HT-29 (cell line): ENCODE measurements around the gene LYL1. TPM values are rescaled to one million over a fixed set of nuclear protein-coding genes. Genes with fewer than 3 reads are reported as not detected.
A peak's percentile ranks its signal among the peaks of the same experiment; 100 is the strongest.

Experiments used
- DNase-seq: peaks from one replicate; pipeline ENCODE4 v3.0.0-alpha.2; 2015; ENCODE audit warnings: low spot score
- total RNA-seq: library from RNA; depleted of rRNA; stranded (reverse); fragments of >200 nt; shearing (Covaris generic); gene quantifications from 2 replicates; pipeline ENCODE4 v1.2.3, GENCODE V29; 2014

LYL1 gene
- total RNA-seq, 1 experiment from 2014 or later, result 2.5 TPM

- no peak for DNase-seq
These were observed 29.4 kb downstream of the LYL1 start for GRCh38 chr19:13073263-13073662.

DNA sequence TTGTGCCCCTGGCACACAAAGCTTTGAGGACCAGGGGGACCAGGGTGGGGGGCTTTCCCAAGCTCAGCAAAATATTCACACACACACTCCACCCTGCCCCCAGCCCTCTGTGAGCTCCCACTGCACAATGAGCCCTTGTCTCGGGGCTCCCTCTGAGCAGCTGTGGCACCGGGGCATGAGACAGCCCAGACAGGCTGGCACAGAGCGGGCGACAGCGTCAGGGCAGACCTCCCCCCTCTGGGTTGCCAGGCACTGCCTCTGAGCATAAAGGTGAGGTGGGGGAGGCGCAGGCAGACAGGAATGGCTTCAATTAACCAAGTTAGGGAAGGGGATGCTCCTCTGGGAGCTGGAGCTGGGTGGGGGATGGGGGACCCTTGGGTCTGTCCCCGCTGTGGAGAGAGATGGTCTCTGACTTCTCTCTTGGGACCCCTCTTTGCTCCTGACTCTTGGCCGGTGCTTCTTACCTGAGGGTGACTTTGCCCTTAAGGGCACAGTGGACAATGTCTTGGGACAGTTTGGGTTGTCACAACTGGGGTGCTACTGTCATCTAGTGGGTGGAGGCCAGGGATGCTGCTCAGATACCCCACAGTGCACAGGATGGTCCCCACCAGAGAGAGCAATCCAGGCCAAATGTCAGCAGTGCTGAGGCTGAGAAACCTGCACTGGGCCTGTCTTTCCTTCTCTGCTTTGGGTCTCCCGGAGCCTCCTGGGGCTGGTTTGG lies 30.3 kb downstream of the LYL1 start:
- DNase-seq, result no peak

- DNase-seq, result no peak
These were observed 31.0 kb downstream of the LYL1 start for GRCh38 chr19:13071444-13072187.

DNA sequence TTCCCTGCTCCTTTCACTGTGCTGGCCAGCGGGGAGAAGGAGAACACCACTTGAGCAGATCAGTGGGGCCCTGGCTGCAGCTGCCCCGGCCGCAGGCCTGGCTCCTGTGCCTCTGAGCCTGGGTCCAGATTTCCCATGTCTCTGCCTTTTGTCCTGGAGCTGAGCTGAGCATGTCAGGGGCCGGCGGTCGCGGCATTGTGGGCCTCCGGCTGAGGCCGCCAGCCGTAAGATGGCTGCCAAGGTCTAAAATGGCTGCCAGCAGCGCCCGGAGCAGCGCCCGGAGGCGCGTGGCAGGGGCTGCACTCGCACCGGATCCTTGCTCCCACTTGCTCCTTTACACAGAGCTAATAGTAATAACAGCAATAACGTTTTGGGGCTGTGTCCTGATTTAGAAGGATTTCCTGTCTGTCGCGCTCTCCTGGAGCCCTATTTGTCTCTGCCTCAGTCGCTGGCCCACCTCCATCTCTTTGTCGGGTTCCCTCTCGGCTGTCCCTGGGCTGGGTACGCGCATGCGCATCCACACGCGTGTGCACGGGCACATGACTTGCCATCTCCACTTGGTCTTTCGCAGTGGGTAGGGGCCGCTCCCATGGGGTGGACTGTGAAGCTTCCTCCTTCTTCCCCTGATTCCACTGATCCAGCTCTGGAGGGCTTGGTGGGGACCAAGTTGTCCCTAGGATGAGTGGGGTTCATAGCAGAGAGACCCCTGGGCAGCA lies 32.1 kb downstream of the LYL1 start:
- DNase-seq, result no peak

GRCh38 chr19:13069415-13070359 lies 33.0 kb downstream of the LYL1 start:
- no peak for DNase-seq

DNA sequence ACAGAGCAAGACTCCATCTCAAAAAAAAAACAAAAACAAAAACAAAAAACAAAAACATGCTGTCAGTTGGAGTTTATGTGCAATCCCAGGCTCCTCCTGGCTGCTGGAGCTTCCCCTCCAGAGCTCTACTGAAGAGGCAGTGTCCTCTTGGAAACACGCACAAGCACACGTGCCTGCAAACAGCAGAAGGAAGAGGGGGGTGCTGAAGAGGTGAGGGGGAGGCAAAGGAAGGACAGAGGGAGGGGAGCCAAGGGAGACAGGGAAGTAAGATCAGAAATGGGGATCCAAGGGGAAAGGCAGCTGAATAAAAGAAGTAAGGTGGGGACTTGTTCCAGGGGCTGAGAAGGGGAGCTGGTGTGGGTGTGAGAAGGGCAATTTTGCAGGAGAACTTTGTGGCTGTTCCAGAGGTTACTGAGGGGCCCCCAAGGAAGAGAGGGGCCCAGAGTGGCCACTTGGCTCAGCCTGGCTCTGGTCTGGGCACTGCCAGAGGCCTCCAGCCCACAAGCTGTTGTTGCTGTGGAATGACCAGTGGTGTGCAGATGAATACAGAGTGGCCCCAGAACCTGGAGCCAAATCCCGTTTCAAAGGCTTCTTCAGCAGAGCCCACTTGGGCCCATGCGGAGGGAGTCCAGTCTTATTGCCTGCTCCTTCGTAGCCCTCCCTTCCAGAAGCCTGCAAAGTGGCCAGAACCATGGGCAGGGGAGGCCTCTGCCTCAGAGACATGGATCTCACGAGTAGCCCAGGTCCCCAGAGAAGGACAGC lies 34.4 kb downstream of the LYL1 start:
- no peak for DNase-seq

DNA sequence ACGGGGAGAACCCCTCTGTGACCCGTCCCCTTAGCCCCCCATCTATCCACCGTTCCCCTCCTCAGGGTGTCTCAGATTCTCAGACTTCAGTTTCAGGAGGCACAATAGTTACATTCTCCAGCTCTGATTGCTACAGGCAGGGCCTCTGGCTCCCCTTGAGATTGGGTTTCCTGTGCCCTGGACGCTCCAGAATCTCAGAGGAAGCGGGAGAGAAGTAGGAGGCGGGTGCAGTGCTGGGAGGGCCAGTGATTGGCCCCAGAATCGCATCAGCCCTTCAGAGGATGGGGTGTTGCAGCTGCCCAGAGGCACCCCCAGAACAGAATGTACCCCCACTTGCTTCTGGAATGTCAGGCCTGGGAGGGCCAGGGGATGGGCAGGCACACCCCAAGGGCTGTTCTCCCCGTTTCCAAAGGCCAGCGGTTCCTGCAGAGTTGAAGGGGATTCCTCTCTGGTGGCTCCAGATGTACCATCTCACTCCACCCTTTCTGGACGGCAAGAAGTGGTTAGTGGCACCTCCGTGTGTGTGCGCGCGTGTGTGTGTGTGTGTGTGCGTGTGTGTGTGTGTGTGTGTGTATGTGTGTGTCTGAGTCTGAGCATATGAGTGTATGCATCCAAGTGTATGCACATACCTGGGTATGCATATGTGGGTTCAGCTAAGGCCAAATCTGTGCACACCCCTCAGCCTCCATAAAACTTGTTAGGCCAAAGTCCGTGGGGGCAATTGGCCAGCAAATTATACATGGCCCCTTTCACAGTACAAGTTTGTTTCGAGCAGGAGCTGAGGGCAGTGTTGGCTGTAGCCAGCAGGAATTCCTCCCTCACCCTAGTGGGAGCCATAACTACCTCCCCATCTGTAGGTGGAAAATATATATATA lies 35.5 kb downstream of the LYL1 start:
- DNase-seq, result no peak

GRCh38 chr19:13066226-13066625 lies 36.4 kb downstream of the LYL1 start:
- no peak for DNase-seq

DNA sequence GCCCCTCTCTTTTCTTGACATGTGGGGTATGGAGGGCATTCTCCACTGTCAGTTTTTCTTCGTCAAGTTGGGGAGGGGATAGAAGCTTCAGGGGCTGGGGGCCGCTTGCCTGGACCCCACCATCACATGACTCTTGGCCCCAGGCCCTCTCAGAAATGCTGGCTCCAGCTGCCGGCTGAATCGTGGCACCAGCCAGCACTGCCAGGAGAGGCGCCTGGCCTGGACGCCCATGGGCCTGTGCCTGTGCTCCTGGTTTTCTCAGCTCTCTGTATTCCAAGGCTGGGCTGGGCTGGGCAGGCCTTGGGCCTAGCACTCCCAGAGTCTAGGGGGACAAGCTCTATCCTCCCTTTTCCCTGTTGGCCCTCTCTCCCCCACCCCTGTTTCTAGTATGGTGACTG lies 38.6 kb downstream of the LYL1 start:
- no peak for DNase-seq

DNA sequence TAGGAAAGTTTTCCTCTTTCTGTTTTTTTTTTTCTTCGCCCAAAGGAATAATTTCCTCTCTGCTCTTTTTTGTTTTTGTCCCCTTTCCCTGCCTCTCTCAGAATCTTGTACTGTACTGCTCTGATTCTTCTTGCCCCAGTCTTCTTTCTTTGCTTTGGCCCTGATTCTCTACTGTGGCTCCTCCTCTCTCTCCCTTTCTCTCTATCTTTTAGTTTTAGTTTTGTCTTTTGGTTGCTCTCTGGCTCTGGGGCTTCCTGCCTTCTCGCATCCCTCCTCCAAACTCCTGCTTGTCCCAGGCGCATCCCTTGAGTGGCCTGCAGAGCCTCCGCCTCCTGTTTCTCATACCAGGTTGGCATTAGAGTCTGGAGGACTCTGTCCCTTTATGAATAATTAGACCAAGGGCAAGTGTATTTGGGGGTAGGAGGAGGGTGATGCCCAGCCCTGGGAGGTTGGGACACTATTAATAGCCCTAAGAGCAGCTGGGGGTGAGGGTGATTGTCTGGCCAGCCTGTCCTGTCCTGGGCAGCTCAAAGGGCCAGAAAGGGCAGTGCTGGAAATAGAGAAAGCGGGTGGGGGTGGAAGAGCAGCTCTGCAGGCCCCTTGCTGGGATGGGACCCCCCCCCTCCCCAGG lies 39.1 kb downstream of the LYL1 start:
- no peak for DNase-seq

GRCh38 chr19:13062317-13062716 lies 40.3 kb downstream of the LYL1 start:
- DNase-seq, result no peak

GRCh38 chr19:13060964-13061927 lies 41.4 kb downstream of the LYL1 start:
- peak; percentile 86 for DNase-seq

GRCh38 chr19:13060233-13060963 lies 42.3 kb downstream of the LYL1 start:
- peak; percentile 52 for DNase-seq

GRCh38 chr19:13058951-13059660 lies 43.6 kb downstream of the LYL1 start:
- no peak for DNase-seq

DNA sequence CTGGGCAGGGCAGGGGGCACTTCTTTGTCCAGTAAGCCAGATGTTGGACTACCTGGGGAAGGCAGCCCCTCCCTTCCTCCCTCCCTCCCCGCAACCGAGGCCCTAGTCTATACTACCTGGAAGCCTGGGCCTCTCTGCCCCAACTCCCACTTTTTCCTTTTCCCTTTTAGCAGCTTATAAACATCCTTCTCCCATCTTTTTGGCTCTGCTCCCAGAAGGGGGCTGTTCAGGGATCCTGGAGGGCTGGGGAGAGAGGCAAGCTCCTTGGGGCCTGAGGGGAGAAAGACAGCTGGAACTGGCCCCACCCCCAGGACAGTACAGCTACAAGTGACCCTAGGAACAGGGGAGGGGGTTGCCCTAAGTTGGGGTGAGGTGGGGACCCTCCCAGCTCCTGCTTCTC lies 44.9 kb downstream of the LYL1 start:
- no peak for DNase-seq

GRCh38 chr19:13057147-13057572 lies 45.5 kb downstream of the LYL1 start:
- DNase-seq, result peak; percentile 40
